Esophagus squamous epithelium (tissue), 4 donors: ENCODE results near the gene UBE2O.

Experiments used
- CTCF ChIP-seq, 6 experiments: fragments of 450-650 bp in 4 of 6; fragments of 200-600 bp in 2 of 6; sonication (generic) in 2 of 6; IDR thresholded peaks; one replicate each; pipeline ENCODE4 v1.5.1; 2016 to 2019; ENCODE audit warnings: antibody characterized with exemption in 6 of 6, mild to moderate bottlenecking in 4 of 6, moderate library complexity in 4 of 6
- POLR2A ChIP-seq, 4 donors: fragments of 450-650 bp; IDR thresholded peaks; one replicate each; pipeline ENCODE4 v1.6.1; 2017; ENCODE audit warnings: antibody characterized with exemption in 4 of 4, mild to moderate bottlenecking in 4 of 4, moderate library complexity in 3 of 4

- TF ChIP-seq POLR2A (IDR thresholded peaks at IDR 0.05) (peak in 2 of 4 donors; percentile 82 to 89), CTCF (IDR thresholded peaks at IDR 0.05) (peak; percentile 25 to 52 (median 43))
Measured at GRCh38 chr17:76353599-76354316, 99.2 kb downstream of the UBE2O start, which contains the start of gene PRPSAP1.
